HG03432 (cell line): ENCODE measurements around the gene CCDC197.

ENCODE experiments used
- ATAC-seq: cut with Tn5 transposase; IDR thresholded peaks from one replicate; pipeline ENCODE4 v1.9.1; 2021; ENCODE audit warnings: mild to moderate bottlenecking, moderate library complexity; ENCODE audit not compliant: unreplicated experiment

The CCDC197 gene

GRCh38 chr14:94040247-94040646 is 43.1 kb downstream of the CCDC197 start:
- no peak for ATAC-seq

- ATAC-seq = no peak
Observed at GRCh38 chr14:94040796-94041195, 43.7 kb downstream of the CCDC197 start.

GRCh38 chr14:94041551-94042346 is 44.6 kb downstream of the CCDC197 start:
- no peak for ATAC-seq

GRCh38 chr14:94042433-94043091 is 45.5 kb downstream of the CCDC197 start:
- ATAC-seq = no peak

GRCh38 chr14:94043111-94043755 is 46.1 kb downstream of the CCDC197 start:
- ATAC-seq = no peak

- no peak for ATAC-seq
Observed at GRCh38 chr14:94043756-94044475, 46.8 kb downstream of the CCDC197 start.

- no peak for ATAC-seq
Observed at GRCh38 chr14:94044476-94045091, 47.5 kb downstream of the CCDC197 start.

GRCh38 chr14:94045101-94045500 is 48.0 kb downstream of the CCDC197 start:
- no peak for ATAC-seq

- ATAC-seq = no peak
Observed at GRCh38 chr14:94045563-94046345, 48.7 kb downstream of the CCDC197 start.

GRCh38 chr14:94046696-94047250 is 49.7 kb downstream of the CCDC197 start:
- no peak for ATAC-seq

GRCh38 chr14:94047581-94047980 is 50.5 kb downstream of the CCDC197 start:
- no peak for ATAC-seq

GRCh38 chr14:94048691-94049624 is 51.9 kb downstream of the CCDC197 start:
- ATAC-seq = no peak

- ATAC-seq = no peak
Observed at GRCh38 chr14:94049625-94050023, 52.5 kb downstream of the CCDC197 start.

- no peak for ATAC-seq
Observed at GRCh38 chr14:94050231-94050880, 53.3 kb downstream of the CCDC197 start.

- no peak for ATAC-seq
Observed at GRCh38 chr14:94051115-94051514, 54.0 kb downstream of the CCDC197 start.

- no peak for ATAC-seq
Observed at GRCh38 chr14:94051779-94052178, 54.7 kb downstream of the CCDC197 start.

GRCh38 chr14:94052199-94052598 is 55.1 kb downstream of the CCDC197 start:
- ATAC-seq = no peak

GRCh38 chr14:94052662-94053061 is 55.6 kb downstream of the CCDC197 start:
- ATAC-seq = no peak
